Stomach (tissue), 4 donors: ENCODE data around the gene NUP42.

Experiments
- CTCF ChIP-seq, 7 experiments: fragments of 450-650 bp in 4 of 7; fragments of 200-600 bp in 3 of 7; sonication (generic) in 3 of 7; IDR thresholded peaks; one replicate each; pipeline ENCODE4 v1.5.1; 2016 to 2019; ENCODE audit warnings: antibody characterized with exemption in 7 of 7, control low read depth in 2 of 7, mild to moderate bottlenecking in 1 of 7
- EP300 ChIP-seq: sonication (generic); formaldehyde crosslinking; IDR thresholded peaks from one replicate; pipeline ENCODE4 v1.6.1; 2017; ENCODE audit warnings: antibody characterized with exemption
- POLR2A ChIP-seq, 4 donors: fragments of 450-650 bp; IDR thresholded peaks; one replicate each; pipeline ENCODE4 v1.6.1; 2016; ENCODE audit warnings: antibody characterized with exemption in 4 of 4, control low read depth in 2 of 4, mild to moderate bottlenecking in 1 of 4, moderate library complexity in 1 of 4
- POLR2AphosphoS5 ChIP-seq, 3 donors: sonication (generic); formaldehyde crosslinking; IDR thresholded peaks; one replicate each; pipeline ENCODE4 v1.6.1; 2016; ENCODE audit warnings: antibody characterized with exemption in 3 of 3

DNA sequence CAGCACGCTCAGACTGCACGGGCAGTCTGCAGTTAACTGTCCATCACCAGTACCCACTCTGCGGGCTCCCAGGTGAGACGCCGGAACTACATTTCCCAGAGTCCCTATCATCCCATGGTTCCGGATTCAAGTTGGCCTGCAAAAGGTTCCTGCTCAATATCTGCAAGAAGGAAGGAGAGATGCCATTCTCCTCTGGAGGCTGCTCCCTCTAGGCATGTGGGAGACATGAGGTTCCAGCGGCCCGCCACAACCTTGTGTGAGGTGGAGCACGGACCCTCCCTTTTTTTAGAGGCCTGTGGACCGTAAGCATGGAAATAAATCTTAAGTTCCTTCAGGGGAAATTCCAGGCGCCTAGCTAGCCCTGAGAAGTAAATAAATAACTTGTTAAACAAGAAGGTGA, 29.7 kb downstream of the NUP42 start:
- TF ChIP-seq CTCF (IDR thresholded peaks at IDR 0.05) (no peak), POLR2A (IDR thresholded peaks at IDR 0.05) (no peak), EP300 (no peak), POLR2AphosphoS5 (IDR thresholded peaks at IDR 0.05) (no peak)
